ENCODE measurements around the gene SYNPO2.

SYNPO2 gene

GRCh38 chr4:118879409-118879808, 9.2 kb upstream of the SYNPO2 start:
- H3K4me3 ChIP-seq (ENCODE audit: low read depth, low read length), result no peak overlapping the region
- POLR2A ChIA-PET, result no interaction called here
- CTCF ChIA-PET, result interaction anchor here (0.7 to 3.6 kb wide), 3 partner anchors 10 to 14 kb away, joined by 3 to 19 read pairs (median 4); partner anchors contain the start of gene SYNPO2
- DNase-seq (ENCODE audit: low read depth, low spot score), result no peak
- TF ChIP-seq, protein P1, sequence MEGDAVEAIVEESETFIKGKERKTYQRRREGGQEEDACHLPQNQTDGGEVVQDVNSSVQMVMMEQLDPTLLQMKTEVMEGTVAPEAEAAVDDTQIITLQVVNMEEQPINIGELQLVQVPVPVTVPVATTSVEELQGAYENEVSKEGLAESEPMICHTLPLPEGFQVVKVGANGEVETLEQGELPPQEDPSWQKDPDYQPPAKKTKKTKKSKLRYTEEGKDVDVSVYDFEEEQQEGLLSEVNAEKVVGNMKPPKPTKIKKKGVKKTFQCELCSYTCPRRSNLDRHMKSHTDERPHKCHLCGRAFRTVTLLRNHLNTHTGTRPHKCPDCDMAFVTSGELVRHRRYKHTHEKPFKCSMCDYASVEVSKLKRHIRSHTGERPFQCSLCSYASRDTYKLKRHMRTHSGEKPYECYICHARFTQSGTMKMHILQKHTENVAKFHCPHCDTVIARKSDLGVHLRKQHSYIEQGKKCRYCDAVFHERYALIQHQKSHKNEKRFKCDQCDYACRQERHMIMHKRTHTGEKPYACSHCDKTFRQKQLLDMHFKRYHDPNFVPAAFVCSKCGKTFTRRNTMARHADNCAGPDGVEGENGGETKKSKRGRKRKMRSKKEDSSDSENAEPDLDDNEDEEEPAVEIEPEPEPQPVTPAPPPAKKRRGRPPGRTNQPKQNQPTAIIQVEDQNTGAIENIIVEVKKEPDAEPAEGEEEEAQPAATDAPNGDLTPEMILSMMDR (IDR thresholded peaks at IDR 0.05; ENCODE audit: insufficient read depth, low read length, missing control alignments), result no peak

- TF ChIP-seq, protein P1 (IDR thresholded peaks at IDR 0.05; ENCODE audit: insufficient read depth, low read length, missing control alignments), result no peak
- H3K4me3 ChIP-seq (ENCODE audit: low read depth, low read length), result no peak overlapping the region
- ChIA-PET POLR2A (no interaction called here), CTCF (interaction anchor here (0.8 kb wide), 1 partner anchor 17 kb away, joined by 5 read pairs; no protein-coding TSS in a partner anchor)
- no peak for DNase-seq (ENCODE audit: low read depth, low spot score)
These were observed 7.0 kb upstream of the SYNPO2 start for GRCh38 chr4:118881512-118882146.

GRCh38 chr4:118883861-118884260, 4.8 kb upstream of the SYNPO2 start:
- DNase-seq (ENCODE audit: low read depth, low spot score), result no peak
- TF ChIP-seq, protein P1 (IDR thresholded peaks at IDR 0.05; ENCODE audit: insufficient read depth, low read length, missing control alignments), result peak; percentile 7
- no peak overlapping the region for H3K4me3 ChIP-seq (ENCODE audit: low read depth, low read length)
- ChIA-PET POLR2A (no interaction called here), CTCF (interaction anchor here (0.6 to 2.2 kb wide), 8 partner anchors 8 to 114 kb away, joined by 3 to 14 read pairs (median 4); no protein-coding TSS in a partner anchor)

DNA sequence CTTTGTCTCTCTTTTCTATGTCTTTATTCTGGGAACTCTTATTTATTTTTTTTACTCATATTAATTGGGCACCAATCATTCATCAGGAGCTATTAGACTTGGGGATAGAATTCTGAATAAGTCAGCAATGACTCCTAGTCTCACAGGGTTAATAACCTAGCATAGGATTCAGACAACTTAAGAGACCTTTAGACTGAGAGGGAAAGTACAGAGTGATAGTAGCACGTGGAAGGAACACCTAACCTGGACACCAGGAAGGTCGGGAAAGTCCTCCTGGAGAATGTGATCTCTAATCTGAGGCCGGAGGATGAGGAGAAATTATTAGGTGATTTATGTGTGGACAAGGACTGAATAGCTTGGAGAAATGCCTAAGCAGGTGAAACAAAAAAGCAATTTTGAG, 3.9 kb upstream of the SYNPO2 start:
- DNase-seq (ENCODE audit: low read depth, low spot score), result no peak
- TF ChIP-seq, protein P1 (IDR thresholded peaks at IDR 0.05; ENCODE audit: insufficient read depth, low read length, missing control alignments), result no peak
- POLR2A ChIA-PET, result no interaction called here
- CTCF ChIA-PET, result interaction anchor here (0.6 to 2.2 kb wide), 8 partner anchors 10 to 115 kb away, joined by 3 to 14 read pairs (median 4); no protein-coding TSS in a partner anchor
- H3K4me3 ChIP-seq (ENCODE audit: low read depth, low read length), result no peak overlapping the region

GRCh38 chr4:118889312-118889691, 648 bp downstream of the SYNPO2 start:
- no peak for DNase-seq (ENCODE audit: low read depth, low spot score)
- POLR2A ChIA-PET, result interaction anchor here (0.6 to 1.6 kb wide), 2 partner anchors 53 to 118 kb away, joined by 3 to 15 read pairs; partner anchors contain the start of gene SEC24D
- CTCF ChIA-PET, result interaction anchor here (0.6 to 4.5 kb wide), 17 partner anchors 10 to 151 kb away, joined by 3 to 49 read pairs (median 8); partner anchors contain the start of gene SEC24D
- TF ChIP-seq, protein P1 (IDR thresholded peaks at IDR 0.05; ENCODE audit: insufficient read depth, low read length, missing control alignments), result no peak
- peak overlapping the region; percentile 74 for H3K4me3 ChIP-seq (ENCODE audit: low read depth, low read length)

DNA sequence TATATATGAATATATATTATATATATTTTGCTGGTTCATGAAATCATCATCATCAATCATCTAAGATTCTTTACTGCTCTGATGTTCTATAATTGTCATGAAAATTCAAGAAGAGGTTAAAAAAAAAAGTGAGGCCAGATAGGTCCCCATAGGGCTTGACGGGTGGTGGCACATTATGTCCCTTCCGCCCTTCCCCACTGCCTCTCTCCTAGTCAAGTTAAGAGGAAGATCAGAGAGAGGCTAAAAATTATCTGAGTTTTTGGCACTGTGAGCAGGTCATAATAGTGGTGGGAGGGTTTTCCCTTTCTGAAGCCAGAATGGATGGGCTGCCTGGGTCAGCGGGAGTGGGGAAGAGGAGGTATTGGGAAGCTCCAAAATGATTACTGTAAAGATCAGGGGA, 5.4 kb downstream of the SYNPO2 start:
- DNase-seq (ENCODE audit: low read depth, low spot score), result no peak
- H3K4me3 ChIP-seq (ENCODE audit: low read depth, low read length), result no peak overlapping the region
- ChIA-PET POLR2A (no interaction called here), CTCF (interaction anchor here (1.0 kb wide), 2 partner anchors 77 to 153 kb away, joined by 3 to 4 read pairs; no protein-coding TSS in a partner anchor)
- TF ChIP-seq, protein P1 (IDR thresholded peaks at IDR 0.05; ENCODE audit: insufficient read depth, low read length, missing control alignments), result no peak
